HG03342 (cell line): ENCODE measurements around the gene EMC7.

Experiments used
- ATAC-seq: cut with Tn5 transposase; IDR thresholded peaks from one replicate; pipeline ENCODE4 v1.9.1; 2021; ENCODE audit warnings: mild to moderate bottlenecking, moderate library complexity; ENCODE audit not compliant: unreplicated experiment

Gene EMC7

DNA sequence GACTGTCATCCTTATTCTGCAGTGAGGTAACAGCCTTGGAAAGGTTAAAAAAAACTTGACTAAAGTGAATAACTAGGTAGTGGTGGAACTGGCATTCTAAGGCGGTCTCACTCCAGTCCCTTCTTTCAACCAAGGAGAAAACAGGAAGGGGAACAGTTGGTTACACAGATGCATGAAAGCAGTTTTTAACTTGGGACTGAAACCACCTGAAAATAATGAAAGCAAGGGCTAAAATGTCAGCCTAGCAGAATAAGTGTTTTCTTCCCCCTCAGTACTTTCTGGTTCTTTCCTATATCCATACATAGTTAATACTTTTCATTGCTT is 61.9 kb downstream of the EMC7 start:
- ATAC-seq: no peak

GRCh38 chr15:34038871-34039789 is 62.5 kb downstream of the EMC7 start, which contains the start of gene AVEN:
Gene AVEN, minus strand, starts transcription at chr15:34039204. Its CDS starts 158 bp downstream, at chr15:34039046.
- ATAC-seq: peak; percentile 38

DNA sequence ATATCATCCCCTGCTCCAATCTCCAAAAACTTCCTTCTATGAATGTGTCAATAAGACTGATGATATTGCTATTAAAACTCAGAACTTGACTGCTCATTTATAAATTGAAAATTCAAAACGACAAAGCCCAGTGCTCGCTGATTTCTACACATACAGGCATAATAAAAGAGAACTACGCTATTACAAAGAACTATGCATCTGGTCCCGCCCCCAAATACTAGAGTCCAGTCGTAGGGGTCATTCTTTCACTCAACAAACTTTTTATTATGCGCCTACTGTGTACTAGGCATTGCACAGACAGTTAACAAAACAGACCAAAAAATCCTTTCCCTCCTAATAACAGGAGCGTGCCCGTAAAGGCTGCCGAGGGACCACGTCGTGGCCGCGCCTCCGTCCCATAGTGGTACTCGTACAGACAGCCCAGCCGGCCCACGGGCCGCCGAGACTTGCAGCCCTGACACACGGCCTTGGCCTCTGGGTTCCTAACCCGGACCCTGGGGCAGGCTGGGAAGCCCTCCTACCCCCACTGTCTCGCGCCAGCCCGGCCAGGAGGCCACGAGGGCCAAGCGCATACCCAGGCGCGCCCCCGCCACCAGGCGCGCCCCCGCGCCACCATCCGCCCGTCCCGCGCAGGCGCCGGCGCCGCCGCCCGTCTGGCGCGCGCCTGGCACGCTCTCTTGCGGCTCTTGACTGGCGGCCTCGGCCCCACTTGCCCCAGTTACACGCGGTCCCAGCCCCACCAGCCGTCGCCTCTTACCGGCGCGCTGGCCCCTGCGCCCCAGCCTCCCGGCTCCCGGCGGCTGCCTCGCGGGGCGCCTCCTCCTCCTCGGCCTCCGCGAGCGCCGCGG is 63.4 kb downstream of the EMC7 start:
- ATAC-seq: peak; percentile 71
